HCT116 (cell line): ENCODE data around the gene ACTRT3.

Experiments
- EZH2 ChIP-seq: fragments of 200-600 bp; sonication (generic); IDR thresholded peaks from 2 replicates; pipeline ENCODE4 v1.6.1; 2017; ENCODE audit warnings: antibody characterized with exemption, mixed run types
- JUND ChIP-seq: IDR thresholded peaks from 2 replicates; pipeline ENCODE4 v1.6.1; 2012

DNA sequence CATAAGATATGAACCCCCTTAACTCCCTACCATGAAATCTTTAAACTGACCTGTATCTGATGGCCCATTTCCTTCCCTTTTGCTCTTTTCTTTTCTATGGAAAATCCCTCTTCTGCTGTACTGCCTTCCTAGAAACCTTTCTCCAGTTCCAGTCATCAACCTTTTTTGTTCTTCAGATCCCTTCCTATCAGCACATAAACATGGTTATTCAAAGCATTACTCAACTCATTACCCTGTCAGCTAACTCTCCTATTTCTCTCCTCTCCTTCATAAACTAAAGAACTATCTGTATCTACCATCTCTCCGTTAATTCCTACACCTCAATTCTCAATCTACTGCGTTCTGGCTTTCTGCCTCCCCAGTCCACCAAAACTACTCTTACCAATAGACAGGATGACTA is 17.5 kb downstream of the ACTRT3 start:
- TF ChIP-seq JUND (no peak), EZH2 (no peak)
